SK-N-DZ (cell line): ENCODE results near the gene MYO5A.

Source experiments
- DNase-seq: peaks from one replicate; pipeline ENCODE4 v3.0.0-alpha.2; 2015; ENCODE audit warnings: low spot score
- small RNA-seq, 2 experiments: library from RNA; depleted of rRNA; stranded (forward); fragments of <200 nt; gene quantifications; one replicate each; pipeline ENCODE3, GENCODE V24; 2014

Gene MYO5A

GRCh38 chr15:52259503-52259902 lies 269.2 kb downstream of the MYO5A start:
- DNase-seq, result no peak

DNA sequence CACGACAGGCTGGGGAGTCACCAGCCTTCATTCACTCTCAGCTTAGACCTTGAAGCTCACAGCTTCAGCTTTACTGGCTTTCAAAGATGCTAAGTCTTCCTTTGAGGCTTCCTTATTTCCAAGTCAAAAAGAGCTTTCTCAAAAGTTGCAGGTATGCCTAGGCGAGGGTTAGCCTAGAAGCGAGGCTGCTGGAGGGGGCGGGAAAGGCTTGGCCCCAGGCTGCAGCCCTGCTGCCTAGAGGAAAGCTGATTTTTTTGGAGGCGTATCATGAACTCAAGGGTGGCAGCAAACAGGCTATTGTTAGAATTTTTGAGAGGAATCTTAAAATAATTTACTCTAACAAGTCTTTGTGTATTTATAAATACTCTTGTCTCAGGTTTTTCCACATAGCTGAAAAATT lies 270.2 kb downstream of the MYO5A start:
- DNase-seq, result no peak

DNA sequence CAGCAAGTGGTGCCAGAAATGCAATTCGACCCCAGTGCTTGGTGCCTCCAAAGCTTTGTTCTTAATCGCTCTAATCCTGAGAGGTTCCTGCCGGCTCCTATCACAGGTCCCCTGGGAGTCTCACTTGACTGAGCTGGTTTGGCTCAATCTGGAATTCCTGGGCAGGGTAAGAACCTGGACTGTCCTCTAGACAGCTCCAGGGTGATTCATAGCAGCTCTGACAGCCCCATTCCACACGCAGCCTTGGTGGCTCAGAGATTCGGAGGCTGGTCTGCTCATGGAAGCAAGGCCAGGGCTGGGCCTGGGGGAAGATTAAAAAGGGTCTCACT lies 271.0 kb downstream of the MYO5A start:
- DNase-seq, result peak; percentile 80

Small RNA genes within 50 kb of the gene (small RNA-seq; reads per million reads assigned to genes)
- gene MIR1266, result 0 to 0.27 reads per million in 2 experiments
